Stimulated activated CD8-positive, alpha-beta memory T cell treated with anti-CD3 and anti-CD28 coated beads, Interleukin-4, amount 100 ng/mL, for 24 hours (primary cell): Measurements from ENCODE around the gene LIN52.

Experiments used
- DNase-seq: peaks from one replicate; pipeline ENCODE4 v3.0.0-alpha.2; 2020; ENCODE audit warnings: low read depth

Gene LIN52

GRCh38 chr14:74237441-74237840 is 152.7 kb downstream of the LIN52 start:
- no peak for DNase-seq

- no peak for DNase-seq
Measured at GRCh38 chr14:74238974-74239847, 154.5 kb downstream of the LIN52 start, which contains the start of gene VSX2. Gene VSX2, plus strand, starts transcription at chr14:74239449. Its CDS starts 113 bp downstream, at chr14:74239562.

- no peak for DNase-seq
Measured at GRCh38 chr14:74239848-74240793, 155.4 kb downstream of the LIN52 start.

- DNase-seq, result no peak
Measured at GRCh38 chr14:74240794-74241651, 156.3 kb downstream of the LIN52 start.

- DNase-seq, result no peak
Measured at GRCh38 chr14:74241652-74242017, 156.9 kb downstream of the LIN52 start.

GRCh38 chr14:74242021-74242779 is 157.4 kb downstream of the LIN52 start:
- no peak for DNase-seq

- no peak for DNase-seq
Measured at GRCh38 chr14:74242780-74243042, 158.0 kb downstream of the LIN52 start.

- no peak for DNase-seq
Measured at GRCh38 chr14:74243051-74243450, 158.3 kb downstream of the LIN52 start.

- no peak for DNase-seq
Measured at GRCh38 chr14:74244115-74244514, 159.4 kb downstream of the LIN52 start.

- DNase-seq, result no peak
Measured at GRCh38 chr14:74245292-74245691, 160.5 kb downstream of the LIN52 start.

- no peak for DNase-seq
Measured at GRCh38 chr14:74246542-74246941, 161.8 kb downstream of the LIN52 start.

- no peak for DNase-seq
Measured at GRCh38 chr14:74248017-74248416, 163.3 kb downstream of the LIN52 start.

GRCh38 chr14:74249433-74250375 is 164.9 kb downstream of the LIN52 start:
- DNase-seq, result no peak
